HepG2 (cell line): ENCODE results near the gene SRXN1. TPM values are rescaled to one million over a fixed set of nuclear protein-coding genes. Genes with fewer than 3 reads are reported as not detected.

ENCODE experiments used
- ATM ChIP-seq: fragments of 450-650 bp; IDR thresholded peaks from 2 replicates; pipeline ENCODE4 v1.7.1; 2017; ENCODE audit warnings: mild to moderate bottlenecking, borderline replicate concordance
- CAMTA2 ChIP-seq: sonication (generic); formaldehyde crosslinking; IDR thresholded peaks from 2 replicates; pipeline ENCODE4 v1.4.0; 2020; ENCODE audit warnings: mild to moderate bottlenecking, missing genetic modification reagents, borderline replicate concordance
- CENPT ChIP-seq: sonication (generic); formaldehyde crosslinking; IDR thresholded peaks from 2 replicates; pipeline ENCODE4 v1.8.0; 2022; ENCODE audit warnings: low read depth, mild to moderate bottlenecking, moderate library complexity, missing genetic modification reagents
- DDIT3 ChIP-seq: sonication (generic); formaldehyde crosslinking; IDR thresholded peaks from 2 replicates; pipeline ENCODE4 v1.4.0; 2020; ENCODE audit warnings: mild to moderate bottlenecking, missing genetic modification reagents
- ERF ChIP-seq: IDR thresholded peaks from 2 replicates; pipeline ENCODE4 v1.6.1; 2018; ENCODE audit warnings: missing biosample characterization, missing genetic modification reagents
- ETV5 ChIP-seq: IDR thresholded peaks from 2 replicates; pipeline ENCODE4 v1.6.1; 2018; ENCODE audit warnings: missing biosample characterization, missing genetic modification reagents, inconsistent platforms, borderline replicate concordance
- FOXO1 ChIP-seq: sonication (generic); formaldehyde crosslinking; IDR thresholded peaks from 2 replicates; pipeline ENCODE4 v1.4.0; 2020; ENCODE audit warnings: missing genetic modification reagents
- HMGXB4 ChIP-seq, 2 experiments: sonication (generic) in 1 of 2; formaldehyde crosslinking in 1 of 2; IDR thresholded peaks; 2 replicates each; pipeline versions ENCODE4 v1.4.0 to v1.6.1; 2018 to 2020; ENCODE audit warnings: missing genetic modification reagents in 2 of 2, borderline replicate concordance in 1 of 2, low read depth in 1 of 2, mild to moderate bottlenecking in 1 of 2, missing biosample characterization in 1 of 2
- HNRNPUL1 ChIP-seq: fragments of 200-400 bp; formaldehyde crosslinking; IDR thresholded peaks from 2 replicates; pipeline ENCODE4 v1.6.1; 2017; ENCODE audit warnings: low read depth, mild to moderate bottlenecking, low read length, moderate library complexity
- MAFG ChIP-seq: sonication (generic); formaldehyde crosslinking; IDR thresholded peaks from 2 replicates; pipeline ENCODE4 v1.5.1; 2020; ENCODE audit warnings: mild to moderate bottlenecking, missing genetic modification reagents
- MEIS2 ChIP-seq: sonication (generic); formaldehyde crosslinking; IDR thresholded peaks from 2 replicates; pipeline ENCODE4 v1.9.0; 2021; ENCODE audit warnings: mild to moderate bottlenecking, missing genetic modification reagents
- NFKB2 ChIP-seq: sonication (generic); formaldehyde crosslinking; IDR thresholded peaks from 2 replicates; pipeline ENCODE4 v1.4.0; 2020; ENCODE audit warnings: missing genetic modification reagents, borderline replicate concordance
- PRDM10 ChIP-seq: sonication (generic); formaldehyde crosslinking; IDR thresholded peaks from 2 replicates; pipeline ENCODE4 v1.4.0; 2020; ENCODE audit warnings: low read depth, missing genetic modification reagents
- SIN3B ChIP-seq: fragments of 150-350 bp; IDR thresholded peaks from 2 replicates; pipeline ENCODE4 v1.6.1; 2014; ENCODE audit warnings: low read length
- TERF1 ChIP-seq: sonication (generic); formaldehyde crosslinking; IDR thresholded peaks from 2 replicates; pipeline ENCODE4 v1.8.0; 2022; ENCODE audit warnings: mild to moderate bottlenecking, missing genetic modification reagents, moderate library complexity
- ZBTB33 ChIP-seq: sonication (generic); formaldehyde crosslinking; IDR thresholded peaks from 2 replicates; pipeline ENCODE4 v1.4.0; 2020; ENCODE audit warnings: missing genetic modification reagents
- ZNF414 ChIP-seq: sonication (generic); formaldehyde crosslinking; IDR thresholded peaks from 2 replicates; pipeline ENCODE4 v1.5.0; 2020; ENCODE audit warnings: missing genetic modification reagents
- ZNF816 ChIP-seq: sonication (generic); formaldehyde crosslinking; IDR thresholded peaks from 2 replicates; pipeline ENCODE4 v1.8.0; 2022; ENCODE audit warnings: missing genetic modification reagents, mild to moderate bottlenecking, borderline replicate concordance
- polyA plus RNA-seq, 8 experiments: library from polyadenylated mRNA; depleted of rRNA in 3 of 8; stranded (reverse) in 7 of 8; unstranded in 1 of 8; fragments of >200 nt; fragmentation: Illumina TruSeq in 4 of 8; extraction: Trizol in 4 of 8; gene quantifications; 2 replicates each; pipeline versions ENCODE4 v1.2.1 to v1.2.3, GENCODE V29; 2011 to 2016; ENCODE audit warnings: low read depth in 4 of 8, missing spikeins in 1 of 8, mixed read lengths in 1 of 8; ENCODE audit not compliant: insufficient read depth in 1 of 8
- total RNA-seq, 5 experiments: library from RNA; depleted of rRNA; stranded (reverse); fragments of >200 nt; fragmentation: Illumina TruSeq; extraction: Trizol; gene quantifications; 2 replicates each; pipeline ENCODE4 v1.2.3, GENCODE V29; 2016; ENCODE audit warnings: low read depth in 1 of 5

Gene SRXN1
- total and polyA plus RNA-seq, 2 of the 13 experiments (the other 11 are each of a cell fraction or from before 2014, with no cell fraction given), result 29.9 to 87.7 TPM

GRCh38 chr20:651713-652614 is 1.0 kb downstream of the SRXN1 start (continued):
- no peak for TF ChIP-seq DDIT3 (CRISPR knock-in tag)
- TF ChIP-seq ETV5, result no peak
- no peak for TF ChIP-seq HNRNPUL1
- no peak for TF ChIP-seq ATM
- no peak; the same call in 1 of the 2 replicates for TF ChIP-seq NFKB2 (CRISPR knock-in tag)
- TF ChIP-seq CAMTA2 (CRISPR knock-in tag), result no peak
- TF ChIP-seq ZBTB33 (CRISPR knock-in tag), result no peak
- TF ChIP-seq CENPT, result peak; percentile 26; the same call in 1 of the 2 replicates
- TF ChIP-seq MEIS2 (CRISPR knock-in tag), result no peak
- no peak; a peak in 1 of 4 replicates for TF ChIP-seq HMGXB4 (CRISPR knock-in tag; IDR thresholded peaks at IDR 0.05; ENCODE audit: borderline replicate concordance in 1 of 2, low read depth in 1 of 2)
- peak; percentile 23; the same call in 1 of the 2 replicates for TF ChIP-seq ERF
- TF ChIP-seq ZNF816 (CRISPR knock-in tag), result no peak
- TF ChIP-seq FOXO1 (CRISPR knock-in tag), result no peak
- no peak for TF ChIP-seq ZNF414
- peak; percentile 82; the same call in 1 of the 2 replicates for TF ChIP-seq PRDM10 (CRISPR knock-in tag)
- no peak for TF ChIP-seq SIN3B
- no peak for TF ChIP-seq MAFG (CRISPR knock-in tag)
- TF ChIP-seq TERF1 (CRISPR knock-in tag), result no peak
